IgD-negative memory B cell (primary cell): ENCODE results near the gene COMMD2. TPM values are rescaled to one million over a fixed set of nuclear protein-coding genes. Genes with fewer than 3 reads are reported as not detected.

ENCODE experiments used
- H3K27ac Mint-ChIP-seq, 3 donors: one replicate each; pipeline ENCODE4 v1.8.0; 2020 to 2022; ENCODE audit warnings: mild to moderate bottlenecking in 3 of 3, mixed read lengths in 3 of 3, moderate library complexity in 1 of 3
- H3K27me3 Mint-ChIP-seq: one replicate; pipeline ENCODE4 v1.8.0; 2021; ENCODE audit warnings: mixed read lengths
- H3K36me3 Mint-ChIP-seq: one replicate; pipeline ENCODE4 v1.8.0; 2020; ENCODE audit warnings: mild to moderate bottlenecking, mixed read lengths
- H3K4me1 Mint-ChIP-seq, 3 donors: one replicate each; pipeline ENCODE4 v1.8.0; 2020 to 2022; ENCODE audit warnings: mixed read lengths in 3 of 3, mild to moderate bottlenecking in 1 of 3
- H3K4me3 Mint-ChIP-seq, 4 donors: one replicate each; pipeline ENCODE4 v1.8.0; 2020 to 2022; ENCODE audit warnings: mild to moderate bottlenecking in 4 of 4, mixed read lengths in 4 of 4, moderate library complexity in 3 of 4
- H3K9me3 Mint-ChIP-seq, 3 donors: one replicate each; pipeline ENCODE4 v1.8.0; 2020 to 2021; ENCODE audit warnings: mixed read lengths in 3 of 3, mild to moderate bottlenecking in 1 of 3
- polyA plus RNA-seq: library from polyadenylated mRNA; unstranded; fragments of 300-500 nt; fragmentation: Illumina TruSeq; gene quantifications from one replicate; pipeline ENCODE4 v1.2.3, GENCODE V29; 2021

Gene COMMD2
- polyA plus RNA-seq, 1 donor from 2014 or later, result 59.8 TPM

- no peak overlapping the region for H3K4me3 Mint-ChIP-seq
- H3K27me3 Mint-ChIP-seq, result no peaks in the 10 kb centered on the region
- H3K9me3 Mint-ChIP-seq, result peaks cover 0 to 16% (median 12%) of the 10 kb centered on the region in 3 donors
- H3K27ac Mint-ChIP-seq, result no peak overlapping the region
- peaks cover 2% of the 10 kb centered on the region for H3K36me3 Mint-ChIP-seq
- H3K4me1 Mint-ChIP-seq, result peaks cover 9 to 11% (median 10%) of the 10 kb centered on the region in 3 donors
Measured at GRCh38 chr3:149702691-149703441, 49.4 kb downstream of the COMMD2 start.

- Mint-ChIP-seq H3K4me3 (peak overlapping the region; percentile 3 to 76 (median 72)), H3K9me3 (peaks cover 6 to 24% (median 19%) of the 10 kb centered on the region in 3 donors), H3K27ac (peak overlapping the region in 1 of 3 donors; percentile 78), H3K27me3 (no peaks in the 10 kb centered on the region), H3K4me1 (peaks cover 9 to 11% (median 10%) of the 10 kb centered on the region in 3 donors), H3K36me3 (peaks cover 2% of the 10 kb centered on the region)
Measured at GRCh38 chr3:149701977-149702350, 50.3 kb downstream of the COMMD2 start.

- Mint-ChIP-seq H3K4me3 (peak overlapping the region; percentile 71 to 86 (median 74)), H3K36me3 (peaks cover 2% of the 10 kb centered on the region), H3K9me3 (peaks cover 6 to 24% (median 19%) of the 10 kb centered on the region in 3 donors), H3K27ac (peak overlapping the region in 1 of 3 donors; percentile 78), H3K27me3 (no peaks in the 10 kb centered on the region), H3K4me1 (peaks cover 8 to 11% (median 9%) of the 10 kb centered on the region in 3 donors)
Measured at GRCh38 chr3:149701206-149701976, 50.9 kb downstream of the COMMD2 start.

Other genes with a start within 250 kb of the COMMD2 start
- gene WWTR1, start 94.5 kb downstream of the COMMD2 start, polyA plus RNA-seq, result 1.2 TPM
- gene ANKUB1, start 40.1 kb upstream of the COMMD2 start, polyA plus RNA-seq, result not detected
- 121 TPM for gene RNF13, start 60.7 kb upstream of the COMMD2 start, polyA plus RNA-seq
- gene PFN2, start 218.4 kb upstream of the COMMD2 start, polyA plus RNA-seq, result 2.8 TPM